ENCODE results near the gene CD9. TPM values are rescaled to one million over a fixed set of nuclear protein-coding genes. Genes with fewer than 3 reads are reported as not detected.

CD9 gene
- total and polyA plus RNA-seq, 2 of the 8 experiments (the other 6 are each of a cell fraction or from before 2014, with no cell fraction given): 168 to 319 TPM

DNA sequence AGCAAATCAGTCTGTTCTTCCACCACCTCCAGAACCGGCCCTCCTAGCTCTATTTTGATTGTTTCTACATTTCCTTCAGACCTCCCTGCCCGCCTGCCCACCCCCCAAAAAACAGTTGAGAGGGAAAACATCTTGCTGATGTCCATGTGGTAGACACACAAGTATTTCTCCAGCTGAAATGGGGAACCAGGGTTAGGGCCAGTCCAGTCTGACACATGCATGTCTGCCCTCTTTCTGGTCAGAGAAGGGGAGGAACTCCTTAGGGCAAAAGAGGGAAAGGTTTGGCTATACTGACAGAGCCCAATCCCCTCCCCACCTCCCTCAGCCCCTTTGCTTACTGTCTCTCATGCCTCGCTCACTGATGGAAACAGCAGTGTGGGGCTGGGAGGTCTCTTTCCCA is 3.4 kb downstream of the CD9 start:
- CTCF ChIA-PET (ENCODE audit: partially characterized antibody): interaction anchor here (1.1 to 26.9 kb wide), 8 partner anchors 8 to 129 kb away, joined by 6 to 433 read pairs (median 16); no protein-coding TSS in a partner anchor
- no peak overlapping the region for H2BK20ac ChIP-seq (ENCODE audit: low read length)
- POLR2A ChIA-PET (ENCODE audit: partially characterized antibody): interaction anchor here (1.0 to 11.6 kb wide), 7 partner anchors 9 to 133 kb away, joined by 3 to 203 read pairs (median 4); no protein-coding TSS in a partner anchor
- H3K4ac ChIP-seq (replicated peaks; ENCODE audit: insufficient read length, low read depth, low read length): no peak overlapping the region
- peaks cover 12% of the 10 kb centered on the region; the same call in 1 of the 2 replicates for H3K23me2 ChIP-seq (ENCODE audit: low read depth, low read length)
- no peak overlapping the region for H3K56ac ChIP-seq (replicated peaks; ENCODE audit: insufficient read length, low read depth, low read length)
- H3K27ac ChIP-seq (ENCODE audit: low read depth, low read length): no peak overlapping the region
- DNase-seq (ENCODE audit: low read depth in 1 of 2, low spot score in 2 of 2) (no peak), FAIRE-seq (no peak)
- peaks cover 16% of the 10 kb centered on the region; the same call in 1 of the 2 replicates for H3K79me1 ChIP-seq (ENCODE audit: low read depth, low read length)
- H3K4me3 ChIP-seq (ENCODE audit: extremely low read depth in 1 of 4, insufficient read depth in 2 of 4, low read depth in 3 of 4, low read length in 4 of 4): no peak overlapping the region
- peak overlapping the region; percentile 54; the same call in 1 of the 2 replicates for H2AK5ac ChIP-seq (ENCODE audit: low read depth, low read length)
- peaks cover 7 to 59% of the 10 kb centered on the region in 2 experiments; a peak in 3 of 4 replicates for H3K79me2 ChIP-seq (ENCODE audit: control insufficient read depth in 1 of 2, insufficient read depth in 2 of 2, low read length in 2 of 2)
- 0 out of 2 replicates have a peak overlapping the region, but pooled peaks have one; percentile 9 for H2BK15ac ChIP-seq (ENCODE audit: low read length)
- H3K9ac ChIP-seq (replicated peaks in 1 of 4; ENCODE audit: extremely low read depth in 1 of 4, low read depth in 3 of 4, low read length in 3 of 4): no peak overlapping the region
- no peak overlapping the region for H2BK120ac ChIP-seq (replicated peaks; ENCODE audit: low read depth, low read length)
- peaks cover 0 to 3% (median 2%) of the 10 kb centered on the region in 4 experiments; a peak in 2 of 7 replicates for H3K27me3 ChIP-seq (replicated peaks in 1 of 4; ENCODE audit: control insufficient read depth in 3 of 4, extremely low read depth in 1 of 4, insufficient read depth in 3 of 4, low read length in 3 of 4)
- peaks cover 0 to 2% of the 10 kb centered on the region in 2 experiments for H4K20me1 ChIP-seq (replicated peaks in 1 of 2; ENCODE audit: control insufficient read depth in 1 of 2, insufficient read depth in 2 of 2, low read length in 2 of 2)
- WGBS, 2 experiments (ENCODE audit: extremely low coverage in 1 of 2, insufficient coverage in 1 of 2, insufficient read length in 1 of 2, insufficient replicate concordance in 2 of 2, low coverage in 1 of 2, low lambda C conversion rate in 2 of 2, missing lambda C conversion rate in 1 of 2): 86% methylated on average over 3 of the region's 3 CpGs; no CpG with 5 or more reads in 1 of the 2 experiments
- no peak overlapping the region for H2AFZ ChIP-seq (ENCODE audit: low read length)
- no peak overlapping the region for H2BK5ac ChIP-seq (ENCODE audit: low read depth, low read length)
- no peak overlapping the region; a peak in 1 of 4 replicates for H3K4me2 ChIP-seq (ENCODE audit: insufficient read depth in 1 of 2, low read depth in 2 of 2, low read length in 2 of 2)
- H3K4me1 ChIP-seq (replicated peaks in 1 of 4; ENCODE audit: control insufficient read depth in 3 of 4, insufficient read depth in 4 of 4, low read length in 3 of 4): peaks cover 24 to 54% (median 36%) of the 10 kb centered on the region in 4 experiments
- no peak overlapping the region for H3K14ac ChIP-seq (ENCODE audit: insufficient read length)
- no peak overlapping the region for H3K23ac ChIP-seq (ENCODE audit: insufficient read length)
- 0 out of 2 replicates have a peak overlapping the region, but pooled peaks have one; percentile 3 for H2BK12ac ChIP-seq (ENCODE audit: low read depth, low read length)
- no peak overlapping the region for H3K18ac ChIP-seq (ENCODE audit: extremely low read depth, low read length)
- no peaks in the 10 kb centered on the region for H3K9me3 ChIP-seq (ENCODE audit: insufficient read depth in 2 of 2, low read depth in 1 of 2, low read length in 1 of 2)
- no peaks in the 10 kb centered on the region for H3K36me3 ChIP-seq (ENCODE audit: control insufficient read depth in 2 of 4, insufficient read depth in 4 of 4, low read length in 3 of 4)
- H4K5ac ChIP-seq (ENCODE audit: insufficient read length, low read depth, low read length): no peak overlapping the region
- no peak overlapping the region for H4K91ac ChIP-seq (replicated peaks; ENCODE audit: insufficient read length, low read length)
- no peak overlapping the region for H4K8ac ChIP-seq (ENCODE audit: extremely low read depth, insufficient read depth, low read length)
- TF ChIP-seq, protein P1, sequence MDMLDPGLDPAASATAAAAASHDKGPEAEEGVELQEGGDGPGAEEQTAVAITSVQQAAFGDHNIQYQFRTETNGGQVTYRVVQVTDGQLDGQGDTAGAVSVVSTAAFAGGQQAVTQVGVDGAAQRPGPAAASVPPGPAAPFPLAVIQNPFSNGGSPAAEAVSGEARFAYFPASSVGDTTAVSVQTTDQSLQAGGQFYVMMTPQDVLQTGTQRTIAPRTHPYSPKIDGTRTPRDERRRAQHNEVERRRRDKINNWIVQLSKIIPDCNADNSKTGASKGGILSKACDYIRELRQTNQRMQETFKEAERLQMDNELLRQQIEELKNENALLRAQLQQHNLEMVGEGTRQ (IDR thresholded peaks at IDR 0.05; ENCODE audit: low read length): no peak
- TF ChIP-seq GTF2F1 (IDR thresholded peaks at IDR 0.05; ENCODE audit: borderline replicate concordance, low read depth, low read length) (no peak), TCF12 (IDR thresholded peaks at IDR 0.05; ENCODE audit: low read depth, low read length) (no peak), SP4 (IDR thresholded peaks at IDR 0.05; ENCODE audit: low read length) (no peak), TEAD4 (IDR thresholded peaks at IDR 0.05; ENCODE audit: low read depth, low read length) (no peak), KDM1A (IDR thresholded peaks at IDR 0.05; ENCODE audit: borderline replicate concordance, low read length) (no peak), SIX5 (IDR thresholded peaks at IDR 0.05; ENCODE audit: low read depth, low read length) (no peak), HDAC2 (IDR thresholded peaks at IDR 0.05; ENCODE audit: borderline replicate concordance in 1 of 2, low read depth in 2 of 2, low read length in 2 of 2) (no peak), JUN (IDR thresholded peaks at IDR 0.05; ENCODE audit: low read depth, low read length) (no peak)

Measured in H1 (cell line).